HepG2 (cell line): ENCODE measurements around the gene PPP1CA. TPM values are rescaled to one million over a fixed set of nuclear protein-coding genes. Genes with fewer than 3 reads are reported as not detected.

Experiments used
- AGO1 ChIP-seq: fragments of 200-400 bp; formaldehyde crosslinking; IDR thresholded peaks from 2 replicates; pipeline ENCODE4 v1.6.1; 2017; ENCODE audit warnings: mild to moderate bottlenecking, low read depth, low read length, moderate library complexity; ENCODE audit not compliant: poor library complexity, severe bottlenecking
- ARNT ChIP-seq: fragments of 450-650 bp; IDR thresholded peaks from 2 replicates; pipeline ENCODE4 v1.6.1; 2017
- BCL3 ChIP-seq: sonication (generic); formaldehyde crosslinking; IDR thresholded peaks from 2 replicates; pipeline ENCODE4 v1.5.1; 2020; ENCODE audit warnings: mild to moderate bottlenecking, missing genetic modification reagents, moderate library complexity
- CSRNP1 ChIP-seq: sonication (generic); formaldehyde crosslinking; IDR thresholded peaks from 2 replicates; pipeline ENCODE4 v1.8.1; 2023; ENCODE audit warnings: mild to moderate bottlenecking, missing genetic modification reagents
- ELF3 ChIP-seq: IDR thresholded peaks from 2 replicates; pipeline ENCODE4 v1.6.1; 2016; ENCODE audit warnings: missing genetic modification reagents, missing compliant biosample characterization
- GTF2F1 ChIP-seq: fragments of 150-350 bp; IDR thresholded peaks from 2 replicates; pipeline ENCODE4 v1.6.1; 2014; ENCODE audit warnings: low read length
- MEIS2 ChIP-seq: sonication (generic); formaldehyde crosslinking; IDR thresholded peaks from 2 replicates; pipeline ENCODE4 v1.9.0; 2021; ENCODE audit warnings: mild to moderate bottlenecking, missing genetic modification reagents
- MLLT10 ChIP-seq: sonication (generic); formaldehyde crosslinking; IDR thresholded peaks from 2 replicates; pipeline ENCODE4 v1.4.0; 2020; ENCODE audit warnings: missing genetic modification reagents
- MTF1 ChIP-seq: sonication (generic); formaldehyde crosslinking; IDR thresholded peaks from 2 replicates; pipeline ENCODE4 v1.5.0; 2020; ENCODE audit warnings: missing genetic modification reagents
- RFX5 ChIP-seq: IDR thresholded peaks from 2 replicates; pipeline ENCODE4 v1.6.1; 2011; ENCODE audit warnings: low read depth, low read length, improper control_type of control experiment
- SIX4 ChIP-seq: sonication (generic); formaldehyde crosslinking; IDR thresholded peaks from 2 replicates; pipeline ENCODE4 v1.4.0; 2020; ENCODE audit warnings: missing genetic modification reagents
- ZMYM2 ChIP-seq: sonication (generic); formaldehyde crosslinking; IDR thresholded peaks from 2 replicates; pipeline ENCODE4 v1.8.0; 2022; ENCODE audit warnings: mild to moderate bottlenecking, missing genetic modification reagents
- ZNF121 ChIP-seq: sonication (generic); formaldehyde crosslinking; IDR thresholded peaks from 2 replicates; pipeline ENCODE4 v1.5.0; 2020; ENCODE audit warnings: mild to moderate bottlenecking, missing genetic modification reagents
- ZNF205 ChIP-seq: IDR thresholded peaks from 2 replicates; pipeline ENCODE4 v1.6.1; 2018; ENCODE audit warnings: missing biosample characterization, missing genetic modification reagents
- ZNF24 ChIP-seq: fragments of 450-650 bp; IDR thresholded peaks from 2 replicates; pipeline ENCODE4 v1.6.1; 2017; ENCODE audit warnings: antibody characterized with exemption, mild to moderate bottlenecking
- ZNF484 ChIP-seq: sonication (generic); formaldehyde crosslinking; IDR thresholded peaks from 2 replicates; pipeline ENCODE4 v1.5.1; 2020; ENCODE audit warnings: mild to moderate bottlenecking, low read depth, missing genetic modification reagents, borderline replicate concordance
- ZNF737 ChIP-seq: sonication (generic); formaldehyde crosslinking; IDR thresholded peaks from 2 replicates; pipeline ENCODE4 v1.5.0; 2020; ENCODE audit warnings: missing genetic modification reagents, mild to moderate bottlenecking, borderline replicate concordance
- ZNF878 ChIP-seq: sonication (generic); formaldehyde crosslinking; IDR thresholded peaks from 2 replicates; pipeline ENCODE4 v1.8.1; 2023; ENCODE audit warnings: mild to moderate bottlenecking, missing genetic modification reagents, moderate library complexity
- polyA plus RNA-seq, 8 experiments: library from polyadenylated mRNA; depleted of rRNA in 3 of 8; stranded (reverse) in 7 of 8; unstranded in 1 of 8; fragments of >200 nt; fragmentation: Illumina TruSeq in 4 of 8; extraction: Trizol in 4 of 8; gene quantifications; 2 replicates each; pipeline versions ENCODE4 v1.2.1 to v1.2.3, GENCODE V29; 2011 to 2016; ENCODE audit warnings: low read depth in 4 of 8, missing spikeins in 1 of 8, mixed read lengths in 1 of 8; ENCODE audit not compliant: insufficient read depth in 1 of 8
- total RNA-seq, 5 experiments: library from RNA; depleted of rRNA; stranded (reverse); fragments of >200 nt; fragmentation: Illumina TruSeq; extraction: Trizol; gene quantifications; 2 replicates each; pipeline ENCODE4 v1.2.3, GENCODE V29; 2016; ENCODE audit warnings: low read depth in 1 of 5
- TF ChIP-seq, protein P1 (sequence below): sonication (generic); formaldehyde crosslinking; IDR thresholded peaks from 2 replicates; pipeline ENCODE4 v1.9.0; 2022; ENCODE audit warnings: missing genetic modification reagents, mild to moderate bottlenecking, borderline replicate concordance
- TF ChIP-seq, protein P2 (sequence below): sonication (generic); formaldehyde crosslinking; IDR thresholded peaks from 2 replicates; pipeline ENCODE4 v1.4.0; 2020; ENCODE audit warnings: missing genetic modification reagents
- TF ChIP-seq, protein P3 (sequence below): sonication (generic); formaldehyde crosslinking; IDR thresholded peaks from 2 replicates; pipeline ENCODE4 v1.8.0; 2022; ENCODE audit warnings: missing genetic modification reagents, low read depth, mild to moderate bottlenecking, borderline replicate concordance
- TF ChIP-seq, protein P4 (sequence below): IDR thresholded peaks from 2 replicates; pipeline ENCODE4 v1.6.1; 2018; ENCODE audit warnings: missing genetic modification reagents, mild to moderate bottlenecking, missing compliant biosample characterization

PPP1CA gene
- total and polyA plus RNA-seq, 2 of the 13 experiments (the other 11 are each of a cell fraction or from before 2014, with no cell fraction given), result 149 to 170 TPM

DNA sequence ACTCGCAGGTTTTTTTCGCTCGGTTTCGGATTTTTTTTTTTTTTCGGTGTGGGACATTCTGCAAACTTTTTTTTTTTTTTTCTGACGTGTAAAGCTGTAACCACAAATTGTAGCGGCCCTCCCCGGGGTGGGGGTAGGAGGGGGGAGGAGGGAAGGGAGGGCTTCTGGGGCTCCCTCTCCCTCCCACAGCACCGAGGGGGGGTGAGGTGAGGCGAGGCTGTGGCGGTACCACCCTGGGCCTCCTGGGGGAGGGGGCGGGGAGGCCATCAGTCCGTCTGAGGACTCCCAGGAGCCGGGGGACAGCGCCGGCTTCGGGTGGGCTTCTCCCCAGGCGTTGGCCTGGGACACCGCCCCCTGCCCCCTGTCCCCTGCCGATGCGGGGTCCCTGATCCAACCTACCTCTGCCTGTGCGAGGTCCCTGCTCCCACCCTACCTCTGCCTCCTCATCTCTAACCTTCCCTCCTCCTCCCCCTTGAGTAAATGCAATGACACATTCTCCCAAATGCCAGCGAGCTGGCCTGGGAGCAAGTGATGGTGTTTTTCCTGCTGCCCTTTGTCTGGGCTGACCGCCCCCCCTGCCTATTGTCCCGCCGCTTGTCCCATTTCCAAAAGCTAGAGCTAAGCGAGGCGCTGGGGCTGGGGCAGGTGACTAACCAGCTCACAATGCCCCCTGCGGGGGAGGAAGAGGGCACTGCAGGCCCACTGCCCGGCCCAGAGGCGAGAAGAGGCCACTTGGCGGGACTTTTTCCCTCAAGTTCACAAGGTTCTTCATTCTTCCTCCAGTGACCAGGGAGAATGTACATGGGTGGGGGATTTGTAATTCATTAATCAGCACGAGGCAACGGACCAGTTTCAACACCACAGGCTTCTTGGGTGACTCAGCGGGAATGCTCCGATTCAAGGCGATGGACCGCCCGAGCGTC is 27.7 kb downstream of the PPP1CA start (continued):
- TF ChIP-seq BCL3 (0 out of 2 replicates have a peak, but pooled peaks have one; percentile 45), RFX5 (no peak), GTF2F1 (no peak), ARNT (no peak), ZMYM2 (CRISPR knock-in tag) (no peak), ZNF205 (no peak), MTF1 (CRISPR knock-in tag) (no peak), ZNF878 (no peak), ZNF24 (no peak), AGO1 (no peak), ZNF484 (CRISPR knock-in tag) (no peak), MEIS2 (CRISPR knock-in tag) (no peak), CSRNP1 (CRISPR knock-in tag) (no peak), MLLT10 (CRISPR knock-in tag) (no peak), SIX4 (CRISPR knock-in tag) (no peak), ZNF737 (CRISPR knock-in tag) (no peak), ZNF121 (CRISPR knock-in tag) (no peak), ELF3 (CRISPR knock-in tag) (no peak)
- TF ChIP-seq, protein P1, sequence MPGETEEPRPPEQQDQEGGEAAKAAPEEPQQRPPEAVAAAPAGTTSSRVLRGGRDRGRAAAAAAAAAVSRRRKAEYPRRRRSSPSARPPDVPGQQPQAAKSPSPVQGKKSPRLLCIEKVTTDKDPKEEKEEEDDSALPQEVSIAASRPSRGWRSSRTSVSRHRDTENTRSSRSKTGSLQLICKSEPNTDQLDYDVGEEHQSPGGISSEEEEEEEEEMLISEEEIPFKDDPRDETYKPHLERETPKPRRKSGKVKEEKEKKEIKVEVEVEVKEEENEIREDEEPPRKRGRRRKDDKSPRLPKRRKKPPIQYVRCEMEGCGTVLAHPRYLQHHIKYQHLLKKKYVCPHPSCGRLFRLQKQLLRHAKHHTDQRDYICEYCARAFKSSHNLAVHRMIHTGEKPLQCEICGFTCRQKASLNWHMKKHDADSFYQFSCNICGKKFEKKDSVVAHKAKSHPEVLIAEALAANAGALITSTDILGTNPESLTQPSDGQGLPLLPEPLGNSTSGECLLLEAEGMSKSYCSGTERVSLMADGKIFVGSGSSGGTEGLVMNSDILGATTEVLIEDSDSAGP (CRISPR knock-in tag), result no peak
- TF ChIP-seq, protein P2, sequence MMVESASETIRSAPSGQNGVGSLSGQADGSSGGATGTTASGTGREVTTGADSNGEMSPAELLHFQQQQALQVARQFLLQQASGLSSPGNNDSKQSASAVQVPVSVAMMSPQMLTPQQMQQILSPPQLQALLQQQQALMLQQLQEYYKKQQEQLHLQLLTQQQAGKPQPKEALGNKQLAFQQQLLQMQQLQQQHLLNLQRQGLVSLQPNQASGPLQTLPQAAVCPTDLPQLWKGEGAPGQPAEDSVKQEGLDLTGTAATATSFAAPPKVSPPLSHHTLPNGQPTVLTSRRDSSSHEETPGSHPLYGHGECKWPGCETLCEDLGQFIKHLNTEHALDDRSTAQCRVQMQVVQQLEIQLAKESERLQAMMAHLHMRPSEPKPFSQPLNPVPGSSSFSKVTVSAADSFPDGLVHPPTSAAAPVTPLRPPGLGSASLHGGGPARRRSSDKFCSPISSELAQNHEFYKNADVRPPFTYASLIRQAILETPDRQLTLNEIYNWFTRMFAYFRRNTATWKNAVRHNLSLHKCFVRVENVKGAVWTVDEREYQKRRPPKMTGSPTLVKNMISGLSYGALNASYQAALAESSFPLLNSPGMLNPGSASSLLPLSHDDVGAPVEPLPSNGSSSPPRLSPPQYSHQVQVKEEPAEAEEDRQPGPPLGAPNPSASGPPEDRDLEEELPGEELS, result 0 out of 2 replicates have a peak, but pooled peaks have one; percentile 18
- TF ChIP-seq, protein P3, sequence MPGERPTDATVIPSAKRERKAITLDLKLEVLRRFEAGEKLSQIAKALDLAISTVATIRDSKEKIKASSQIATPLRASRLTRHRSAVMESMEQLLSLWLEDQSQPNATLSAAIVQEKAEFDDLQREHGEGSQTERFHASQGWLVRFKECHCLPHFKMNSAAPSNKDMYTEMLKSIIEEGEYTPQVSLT (CRISPR knock-in tag), result no peak
- TF ChIP-seq, protein P4, sequence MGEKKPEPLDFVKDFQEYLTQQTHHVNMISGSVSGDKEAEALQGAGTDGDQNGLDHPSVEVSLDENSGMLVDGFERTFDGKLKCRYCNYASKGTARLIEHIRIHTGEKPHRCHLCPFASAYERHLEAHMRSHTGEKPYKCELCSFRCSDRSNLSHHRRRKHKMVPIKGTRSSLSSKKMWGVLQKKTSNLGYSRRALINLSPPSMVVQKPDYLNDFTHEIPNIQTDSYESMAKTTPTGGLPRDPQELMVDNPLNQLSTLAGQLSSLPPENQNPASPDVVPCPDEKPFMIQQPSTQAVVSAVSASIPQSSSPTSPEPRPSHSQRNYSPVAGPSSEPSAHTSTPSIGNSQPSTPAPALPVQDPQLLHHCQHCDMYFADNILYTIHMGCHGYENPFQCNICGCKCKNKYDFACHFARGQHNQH (CRISPR knock-in tag), result 0 out of 2 replicates have a peak, but pooled peaks have one; percentile 24
